Measurements from ENCODE around the gene POU6F2.

The POU6F2 gene

GRCh38 chr7:39384386-39384785 lies 406.7 kb downstream of the POU6F2 start:
- H3K79me2 ChIP-seq (ENCODE audit: control insufficient read depth, low read length): no peaks in the 10 kb centered on the region
- no peaks in the 10 kb centered on the region for H3K36me3 ChIP-seq (ENCODE audit: control insufficient read depth, low read length)
- peaks cover 3% of the 10 kb centered on the region; the same call in 1 of the 2 replicates for H3K27me3 ChIP-seq (ENCODE audit: control insufficient read depth, low read length)
- TF ChIP-seq EZH2phosphoT487 (IDR thresholded peaks at IDR 0.05; ENCODE audit: borderline replicate concordance, low read length) (no peak), CTCF (IDR thresholded peaks at IDR 0.05; ENCODE audit: low read depth, low read length, poor library complexity, severe bottlenecking) (no peak)
- H3K4me3 ChIP-seq (ENCODE audit: low read length): no peak overlapping the region
- H3K27ac ChIP-seq (ENCODE audit: low read depth, low read length): no peak overlapping the region
- H3K4me2 ChIP-seq (ENCODE audit: low read length): no peak overlapping the region
- H3F3A ChIP-seq (ENCODE audit: control insufficient read depth, insufficient read depth): no peaks in the 10 kb centered on the region
- H4K20me1 ChIP-seq (ENCODE audit: control insufficient read depth, insufficient read depth, low read depth, low read length): no peaks in the 10 kb centered on the region
- no peaks in the 10 kb centered on the region for H3K9me3 ChIP-seq (ENCODE audit: control insufficient read depth, insufficient read depth, low read length)
- no peaks in the 10 kb centered on the region; the same call in 1 of the 2 replicates for H3K9me2 ChIP-seq (replicated peaks; ENCODE audit: control insufficient read depth, low read length)
- no peaks in the 10 kb centered on the region for H3K4me1 ChIP-seq (ENCODE audit: control insufficient read depth, low read length)

GRCh38 chr7:39386718-39387117 lies 409.0 kb downstream of the POU6F2 start:
- Histone ChIP-seq H3K9me2 (replicated peaks; ENCODE audit: control insufficient read depth, low read length) (no peaks in the 10 kb centered on the region; the same call in 1 of the 2 replicates), H3K4me2 (ENCODE audit: low read length) (no peak overlapping the region), H3K27me3 (ENCODE audit: control insufficient read depth, low read length) (peaks cover 9% of the 10 kb centered on the region; the same call in 1 of the 2 replicates), H3K4me3 (ENCODE audit: low read length) (no peak overlapping the region), H3F3A (ENCODE audit: control insufficient read depth, insufficient read depth) (no peaks in the 10 kb centered on the region), H3K9me3 (ENCODE audit: control insufficient read depth, insufficient read depth, low read length) (no peaks in the 10 kb centered on the region), H3K4me1 (ENCODE audit: control insufficient read depth, low read length) (no peaks in the 10 kb centered on the region), H4K20me1 (ENCODE audit: control insufficient read depth, insufficient read depth, low read depth, low read length) (no peaks in the 10 kb centered on the region), H3K27ac (ENCODE audit: low read depth, low read length) (no peak overlapping the region), H3K79me2 (ENCODE audit: control insufficient read depth, low read length) (no peaks in the 10 kb centered on the region), H3K36me3 (ENCODE audit: control insufficient read depth, low read length) (no peaks in the 10 kb centered on the region)
- TF ChIP-seq EZH2phosphoT487 (IDR thresholded peaks at IDR 0.05; ENCODE audit: borderline replicate concordance, low read length) (no peak), CTCF (IDR thresholded peaks at IDR 0.05; ENCODE audit: low read depth, low read length, poor library complexity, severe bottlenecking) (no peak)

DNA sequence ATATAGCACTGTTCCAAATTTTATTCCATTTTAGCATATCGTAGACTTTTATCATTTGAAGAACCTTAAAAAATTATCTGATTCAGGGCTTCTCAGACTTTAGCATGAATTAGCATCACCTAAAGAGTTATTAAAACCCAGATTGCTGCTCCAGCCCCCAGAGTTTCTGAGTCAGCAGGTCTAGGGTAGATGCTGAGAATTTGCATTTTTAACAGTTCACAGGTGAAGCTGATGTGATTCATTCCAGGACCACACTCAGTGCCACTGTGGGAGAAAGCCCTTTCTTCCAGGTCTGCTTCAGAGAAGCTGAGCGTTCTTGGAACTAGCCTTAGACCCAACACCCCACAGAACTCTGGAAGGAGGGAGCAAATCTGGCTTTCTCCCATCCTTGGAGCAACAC lies 414.4 kb downstream of the POU6F2 start:
- Histone ChIP-seq H3K4me1 (ENCODE audit: control insufficient read depth, low read length) (no peaks in the 10 kb centered on the region), H4K20me1 (ENCODE audit: control insufficient read depth, insufficient read depth, low read depth, low read length) (no peaks in the 10 kb centered on the region), H3K4me3 (ENCODE audit: low read length) (no peak overlapping the region), H3F3A (ENCODE audit: control insufficient read depth, insufficient read depth) (no peaks in the 10 kb centered on the region), H3K9me3 (ENCODE audit: control insufficient read depth, insufficient read depth, low read length) (no peaks in the 10 kb centered on the region), H3K4me2 (ENCODE audit: low read length) (no peak overlapping the region), H3K27ac (ENCODE audit: low read depth, low read length) (no peak overlapping the region), H3K36me3 (ENCODE audit: control insufficient read depth, low read length) (no peaks in the 10 kb centered on the region), H3K79me2 (ENCODE audit: control insufficient read depth, low read length) (no peaks in the 10 kb centered on the region), H3K9me2 (replicated peaks; ENCODE audit: control insufficient read depth, low read length) (no peaks in the 10 kb centered on the region; the same call in 1 of the 2 replicates), H3K27me3 (ENCODE audit: control insufficient read depth, low read length) (peaks cover 14% of the 10 kb centered on the region; the same call in 1 of the 2 replicates)
- TF ChIP-seq CTCF (IDR thresholded peaks at IDR 0.05; ENCODE audit: low read depth, low read length, poor library complexity, severe bottlenecking) (no peak), EZH2phosphoT487 (IDR thresholded peaks at IDR 0.05; ENCODE audit: borderline replicate concordance, low read length) (no peak)

Measured in DOHH2 (cell line).